Stimulated activated CD8-positive, alpha-beta memory T cell treated with anti-CD3 and anti-CD28 coated beads, Interleukin-7, amount 100 ng/mL, for 1 hour (primary cell): ENCODE results near the gene CLDN4.

Source experiments
- DNase-seq, 2 donors: peaks; one replicate each; pipeline ENCODE4 v3.0.0-alpha.2; 2020; ENCODE audit warnings: low read depth in 2 of 2

The CLDN4 gene

GRCh38 chr7:73872056-73872908 is 41.5 kb downstream of the CLDN4 start:
- no peak for DNase-seq

DNA sequence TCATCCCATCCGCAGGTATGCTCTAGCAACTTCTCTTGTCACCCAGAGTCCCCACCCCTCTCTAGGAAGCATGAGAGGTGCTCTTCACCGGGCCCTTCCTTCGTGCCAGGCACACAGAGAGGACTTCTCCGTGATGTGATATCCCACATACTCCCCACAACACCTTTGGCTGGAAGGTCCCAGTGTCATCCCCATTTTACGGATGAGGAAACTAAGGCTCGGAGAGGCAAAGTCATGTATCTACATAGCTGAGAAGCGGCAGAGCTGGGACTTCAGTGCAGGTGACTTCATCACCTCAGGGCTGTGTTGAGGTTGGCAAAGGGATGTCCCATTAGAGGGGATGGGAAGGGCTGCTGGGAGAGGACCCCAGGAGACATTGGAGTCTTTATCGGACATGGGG is 45.6 kb downstream of the CLDN4 start:
- DNase-seq, result no peak

DNA sequence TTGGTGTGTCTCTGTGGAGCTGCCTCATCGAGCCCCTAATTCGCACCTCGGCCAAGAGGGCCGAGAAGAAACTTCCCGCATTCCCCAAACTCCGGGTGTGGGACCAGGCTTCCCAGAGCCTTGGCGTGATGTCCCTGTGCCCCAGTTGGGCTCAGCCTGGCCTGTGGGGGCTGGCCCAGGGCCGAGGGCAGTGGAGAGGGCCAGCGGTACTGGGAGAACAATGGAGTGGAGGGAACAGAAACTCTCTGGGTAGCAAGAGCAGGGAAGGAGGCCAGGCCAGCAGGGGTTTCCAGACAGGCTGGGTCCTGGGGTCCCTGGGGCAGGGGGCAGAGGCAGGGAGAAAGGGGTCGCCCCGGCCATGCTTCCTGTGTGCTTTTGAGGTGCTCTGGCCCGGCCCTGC is 46.2 kb downstream of the CLDN4 start:
- no peak for DNase-seq

DNA sequence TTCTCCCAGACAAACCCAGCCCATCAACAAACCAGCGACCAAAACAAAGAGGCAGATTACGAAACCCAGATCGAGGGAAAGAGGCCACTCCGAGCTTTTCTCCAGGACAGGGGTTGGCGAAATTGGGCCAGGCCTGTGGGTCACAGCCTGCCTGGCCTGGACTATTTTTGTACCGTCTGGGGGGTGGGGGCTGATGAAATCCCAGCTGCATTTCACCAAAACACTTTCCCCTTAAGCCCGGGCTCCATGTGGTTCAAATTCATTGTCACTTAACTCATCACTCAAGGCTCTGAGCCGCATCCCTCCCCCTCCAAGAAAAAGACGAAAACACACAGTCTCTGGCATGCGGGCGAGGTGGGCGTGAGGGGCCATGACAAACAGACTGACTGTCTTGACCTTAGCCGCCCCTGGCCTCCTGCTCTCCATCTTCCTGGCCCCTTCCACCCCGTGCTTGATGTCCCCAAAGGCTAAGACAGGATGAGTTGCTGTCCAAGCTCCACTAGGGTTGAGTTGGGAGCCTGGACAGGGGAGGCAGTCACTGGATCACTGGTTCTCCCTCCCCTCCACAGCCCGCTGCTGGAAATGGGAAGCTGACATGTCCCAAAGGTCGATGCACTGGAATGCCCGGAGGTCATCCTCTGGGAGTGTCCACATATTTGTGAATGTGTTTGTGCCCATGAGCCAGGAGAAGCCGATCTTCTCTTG is 49.3 kb downstream of the CLDN4 start:
- DNase-seq, result no peak

- no peak for DNase-seq
Observed at GRCh38 chr7:73880755-73881328, 50.0 kb downstream of the CLDN4 start.

DNA sequence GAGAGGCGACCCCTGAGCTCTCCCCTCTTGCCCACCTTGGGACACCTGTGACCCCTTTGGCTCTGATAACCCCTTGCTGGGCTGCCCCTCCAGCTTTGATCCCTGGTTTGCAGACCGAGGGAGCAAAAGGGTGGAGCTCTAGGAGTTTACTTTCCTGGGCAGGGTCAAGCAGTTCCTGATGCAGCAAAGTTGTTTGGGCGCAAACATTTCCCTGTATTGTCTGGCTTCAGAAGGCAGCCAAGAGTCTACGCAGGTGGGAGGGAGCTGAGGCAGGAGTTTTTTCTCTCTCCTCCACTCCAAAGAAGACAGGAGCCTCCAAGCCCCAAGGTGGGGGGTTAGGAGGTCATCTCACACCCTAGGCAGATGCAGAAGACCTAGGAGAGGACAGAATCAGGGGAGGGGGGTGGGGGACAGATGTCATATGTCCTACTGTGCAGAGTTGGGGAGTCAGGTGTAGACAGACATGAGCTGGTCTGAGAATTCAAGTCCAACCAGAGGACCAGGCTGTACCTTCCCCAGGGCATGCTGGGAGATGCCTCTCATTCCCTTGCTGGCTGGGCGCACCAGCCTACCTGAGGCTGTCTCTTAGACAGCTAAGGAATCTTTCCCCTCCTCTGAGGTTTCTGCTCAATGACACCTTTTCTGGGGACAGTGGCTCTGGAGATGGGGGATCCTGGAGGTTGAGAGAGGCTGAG is 50.7 kb downstream of the CLDN4 start:
- DNase-seq, result no peak

DNA sequence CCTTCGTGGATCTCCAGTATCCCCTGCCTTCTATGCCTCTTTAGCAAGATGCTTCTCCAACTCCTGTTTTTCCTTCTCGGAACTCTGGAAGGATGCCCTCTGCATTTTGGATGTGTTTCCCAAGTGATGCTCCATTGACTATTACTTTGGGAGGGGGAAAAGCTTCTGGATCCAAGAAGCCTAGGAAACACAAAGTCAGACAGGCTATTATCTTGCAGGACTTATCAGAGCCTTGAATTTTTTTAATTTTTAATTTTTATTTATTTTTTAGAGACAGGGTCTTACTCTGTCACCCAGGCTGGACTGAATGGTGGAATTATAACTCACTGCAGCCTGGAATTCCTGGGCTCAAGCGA is 51.2 kb downstream of the CLDN4 start:
- DNase-seq, result no peak
